Hepatocyte (in vitro differentiated cells): Measurements from ENCODE around the gene WDR75. TPM values are rescaled to one million over a fixed set of nuclear protein-coding genes. Genes with fewer than 3 reads are reported as not detected.

Experiments used
- DNase-seq: peaks from one replicate; pipeline ENCODE4 v3.0.0-alpha.2; 2016; ENCODE audit warnings: low spot score
- H2AFZ ChIP-seq: fragments of 200-600 bp; sonication (generic); 2 replicates; pipeline ENCODE4 v1.6.0; 2016; ENCODE audit warnings: antibody characterized with exemption, mild to moderate bottlenecking
- H3K27ac ChIP-seq: fragments of 200-600 bp; sonication (generic); 2 replicates; pipeline ENCODE4 v1.5.1; 2016; ENCODE audit warnings: mild to moderate bottlenecking
- H3K27me3 ChIP-seq: fragments of 200-600 bp; sonication (generic); 2 replicates; pipeline ENCODE4 v1.6.1; 2016
- H3K36me3 ChIP-seq: fragments of 200-600 bp; sonication (generic); replicated peaks from 2 replicates; pipeline ENCODE4 v1.5.1; 2016; ENCODE audit warnings: low read depth; ENCODE audit not compliant: insufficient read depth
- H3K4me1 ChIP-seq: fragments of 200-600 bp; sonication (generic); 2 replicates; pipeline ENCODE4 v1.5.1; 2016; ENCODE audit warnings: mild to moderate bottlenecking, moderate library complexity; ENCODE audit not compliant: insufficient read depth
- H3K4me2 ChIP-seq: fragments of 200-600 bp; sonication (generic); 2 replicates; pipeline ENCODE4 v1.6.0; 2016
- H3K4me3 ChIP-seq: fragments of 200-600 bp; sonication (generic); 2 replicates; pipeline ENCODE4 v1.5.1; 2016; ENCODE audit warnings: mild to moderate bottlenecking
- H3K79me2 ChIP-seq: fragments of 200-600 bp; sonication (generic); 2 replicates; pipeline ENCODE4 v1.6.0; 2017; ENCODE audit warnings: mild to moderate bottlenecking
- H3K9me2 ChIP-seq: fragments of 200-600 bp; sonication (generic); replicated peaks from 2 replicates; pipeline ENCODE4 v1.6.0; 2017; ENCODE audit warnings: mild to moderate bottlenecking; ENCODE audit not compliant: insufficient read depth
- H3K9me3 ChIP-seq: fragments of 200-600 bp; sonication (generic); 2 replicates; pipeline ENCODE4 v1.5.1; 2016; ENCODE audit warnings: low read depth, mild to moderate bottlenecking
- H4K20me1 ChIP-seq: fragments of 200-600 bp; sonication (generic); 2 replicates; pipeline ENCODE4 v1.6.0; 2016; ENCODE audit warnings: mild to moderate bottlenecking; ENCODE audit not compliant: insufficient read depth, poor library complexity, severe bottlenecking
- CTCF ChIP-seq: fragments of 200-600 bp; sonication (generic); IDR thresholded peaks from 2 replicates; pipeline ENCODE4 v1.5.1; 2016; ENCODE audit warnings: antibody characterized with exemption, mild to moderate bottlenecking; ENCODE audit not compliant: poor library complexity
- EZH2 ChIP-seq: fragments of 200-600 bp; sonication (generic); IDR thresholded peaks from 2 replicates; pipeline ENCODE4 v1.6.1; 2016; ENCODE audit warnings: antibody characterized with exemption, mild to moderate bottlenecking, borderline replicate concordance
- EZH2phosphoT487 ChIP-seq: fragments of 200-600 bp; sonication (generic); IDR thresholded peaks from one replicate; pipeline ENCODE4 v1.6.1; 2018; ENCODE audit warnings: antibody characterized with exemption, mild to moderate bottlenecking, low read depth, moderate library complexity; ENCODE audit not compliant: unreplicated experiment, severe bottlenecking
- WGBS: methylation state at CpG from one replicate; pipeline ENCODE4 v1.1.6; 2016; ENCODE audit warnings: low lambda C conversion rate; ENCODE audit errors: missing lambda C conversion rate; 5-methylcytosine and 5-hydroxymethylcytosine counted together
- polyA plus RNA-seq: library from polyadenylated mRNA; unstranded; fragments of >200 nt; fragmentation: Nextera tagmentation; extraction: Ambion mirVana; gene quantifications from 2 replicates; pipeline ENCODE4 v1.2.1, GENCODE V29; 2016
- total RNA-seq: library from RNA; depleted of rRNA; stranded (reverse); fragments of >200 nt; gene quantifications from 2 replicates; pipeline ENCODE4 v1.2.3, GENCODE V29; 2014

WDR75 gene
- total and polyA plus RNA-seq, 2 experiments from 2014 or later = 21.0 to 45.3 TPM

GRCh38 chr2:189506514-189506976 lies 65.3 kb downstream of the WDR75 start:
- no peaks in the 10 kb centered on the region for H3K79me2 ChIP-seq
- peak; percentile 64 for DNase-seq
- no peaks in the 10 kb centered on the region for H3K36me3 ChIP-seq
- no peak overlapping the region for H2AFZ ChIP-seq
- no peaks in the 10 kb centered on the region for H3K9me3 ChIP-seq
- H3K9me2 ChIP-seq = no peaks in the 10 kb centered on the region
- no peak overlapping the region for H3K4me2 ChIP-seq
- WGBS = 25% methylated on average over 3 of the region's 3 CpGs
- no peak for TF ChIP-seq EZH2phosphoT487
- no peak for TF ChIP-seq CTCF
- no peak for TF ChIP-seq EZH2
- no peaks in the 10 kb centered on the region for H3K4me1 ChIP-seq
- no peaks in the 10 kb centered on the region for H3K27me3 ChIP-seq
- H4K20me1 ChIP-seq = no peaks in the 10 kb centered on the region
- H3K27ac ChIP-seq = peak overlapping the region; percentile 77
- no peak overlapping the region for H3K4me3 ChIP-seq

- 87% methylated on average over 2 of the region's 2 CpGs for WGBS
- H3K4me2 ChIP-seq = no peak overlapping the region
- no peaks in the 10 kb centered on the region for H3K9me3 ChIP-seq
- no peaks in the 10 kb centered on the region for H4K20me1 ChIP-seq
- H3K9me2 ChIP-seq = no peaks in the 10 kb centered on the region
- TF ChIP-seq EZH2 (no peak), EZH2phosphoT487 (no peak), CTCF (no peak)
- DNase-seq = no peak
- no peaks in the 10 kb centered on the region for H3K27me3 ChIP-seq
- no peak overlapping the region for H2AFZ ChIP-seq
- H3K79me2 ChIP-seq = no peaks in the 10 kb centered on the region
- no peak overlapping the region for H3K4me3 ChIP-seq
- H3K36me3 ChIP-seq = no peaks in the 10 kb centered on the region
- H3K27ac ChIP-seq = no peak overlapping the region
- no peaks in the 10 kb centered on the region for H3K4me1 ChIP-seq
Measured at GRCh38 chr2:189511210-189511959, 70.1 kb downstream of the WDR75 start.

GRCh38 chr2:189511960-189512319 lies 70.7 kb downstream of the WDR75 start:
- TF ChIP-seq EZH2 = no peak
- no peak for TF ChIP-seq EZH2phosphoT487
- no peak for TF ChIP-seq CTCF
- no peaks in the 10 kb centered on the region for H3K27me3 ChIP-seq
- no peak overlapping the region for H2AFZ ChIP-seq
- H4K20me1 ChIP-seq = no peaks in the 10 kb centered on the region
- no peak overlapping the region for H3K27ac ChIP-seq
- H3K9me3 ChIP-seq = no peaks in the 10 kb centered on the region
- no peaks in the 10 kb centered on the region for H3K79me2 ChIP-seq
- no peak for DNase-seq
- H3K4me2 ChIP-seq = no peak overlapping the region
- H3K36me3 ChIP-seq = no peaks in the 10 kb centered on the region
- no peak overlapping the region for H3K4me3 ChIP-seq
- no peaks in the 10 kb centered on the region for H3K4me1 ChIP-seq
- no peaks in the 10 kb centered on the region for H3K9me2 ChIP-seq
